Osteoblast (primary cell): ENCODE data around the gene RAB24. TPM values are rescaled to one million over a fixed set of nuclear protein-coding genes. Genes with fewer than 3 reads are reported as not detected.

Experiments used
- DNase-seq: peaks from one replicate; pipeline ENCODE4 v3.0.0; 2011; ENCODE audit warnings: low spot score, mixed read lengths; ENCODE audit not compliant: insufficient read length; ENCODE audit errors: missing footprints
- H2AFZ ChIP-seq: 2 replicates; pipeline ENCODE4 v1.6.0; 2011; ENCODE audit warnings: mild to moderate bottlenecking, low read length
- H3K27ac ChIP-seq: 2 replicates; pipeline ENCODE4 v1.5.1; 2011; ENCODE audit warnings: mild to moderate bottlenecking, low read depth, low read length, moderate library complexity
- H3K27me3 ChIP-seq: 2 replicates; pipeline ENCODE4 v1.6.0; 2012; ENCODE audit warnings: mild to moderate bottlenecking, control low read depth, inconsistent platforms, low read length, moderate library complexity; ENCODE audit not compliant: insufficient read depth
- H3K36me3 ChIP-seq: 2 replicates; pipeline ENCODE4 v1.5.1; 2011; ENCODE audit warnings: mild to moderate bottlenecking, low read length, control low read depth, moderate library complexity; ENCODE audit not compliant: insufficient read depth
- H3K4me1 ChIP-seq: 2 replicates; pipeline ENCODE4 v1.5.1; 2011; ENCODE audit warnings: mild to moderate bottlenecking, low read length, control low read depth, moderate library complexity; ENCODE audit not compliant: insufficient read depth
- H3K4me2 ChIP-seq: 2 replicates; pipeline ENCODE4 v1.6.0; 2011; ENCODE audit warnings: mild to moderate bottlenecking, low read length; ENCODE audit not compliant: insufficient read depth
- H3K4me3 ChIP-seq: fragments of 200-600 bp; sonication (generic); 3 replicates; pipeline ENCODE4 v1.5.1; 2012; ENCODE audit warnings: mild to moderate bottlenecking, low read length, inconsistent platforms; ENCODE audit not compliant: insufficient read depth
- H3K79me2 ChIP-seq: 2 replicates; pipeline ENCODE4 v1.6.0; 2012; ENCODE audit warnings: mild to moderate bottlenecking, low read length, control low read depth, inconsistent platforms; ENCODE audit not compliant: insufficient read depth
- H3K9me3 ChIP-seq: 2 replicates; pipeline ENCODE4 v1.5.1; 2011; ENCODE audit warnings: low read depth, low read length, control low read depth
- H4K20me1 ChIP-seq: 2 replicates; pipeline ENCODE4 v1.6.0; 2012; ENCODE audit warnings: mild to moderate bottlenecking, low read length, control low read depth; ENCODE audit not compliant: insufficient read depth
- CTCF ChIP-seq: IDR thresholded peaks from 2 replicates; pipeline ENCODE4 v1.5.1; 2011; ENCODE audit warnings: mild to moderate bottlenecking, low read depth, low read length, moderate library complexity; ENCODE audit errors: extremely low read depth
- total RNA-seq: library from RNA; depleted of rRNA; stranded (reverse); fragments of >200 nt; gene quantifications from 2 replicates; pipeline ENCODE4 v1.2.3, GENCODE V29; 2012

RAB24 gene
- total RNA-seq, 1 donor, result 22.8 TPM

- Histone ChIP-seq H2AFZ (no peak overlapping the region), H3K9me3 (no peaks in the 10 kb centered on the region), H3K79me2 (peaks cover 59% of the 10 kb centered on the region), H3K4me3 (peak overlapping the region; percentile 91), H3K27me3 (no peaks in the 10 kb centered on the region), H4K20me1 (peaks cover 25% of the 10 kb centered on the region), H3K36me3 (peaks cover 59% of the 10 kb centered on the region), H3K27ac (peak overlapping the region; percentile 58), H3K4me2 (peak overlapping the region; percentile 93), H3K4me1 (peaks cover 21% of the 10 kb centered on the region)
- peak; percentile 94 for DNase-seq
- TF ChIP-seq CTCF, result peak; percentile 19
Measured at GRCh38 chr5:177302354-177303110, 987 bp downstream of the RAB24 start.

GRCh38 chr5:177301503-177302165 is 1.9 kb downstream of the RAB24 start:
- DNase-seq, result peak; percentile 82
- Histone ChIP-seq H3K4me1 (peaks cover 21% of the 10 kb centered on the region), H3K4me3 (no peak overlapping the region), H3K27me3 (no peaks in the 10 kb centered on the region), H2AFZ (no peak overlapping the region), H3K79me2 (peaks cover 55% of the 10 kb centered on the region), H3K27ac (no peak overlapping the region), H3K9me3 (no peaks in the 10 kb centered on the region), H4K20me1 (peaks cover 25% of the 10 kb centered on the region), H3K36me3 (peaks cover 52% of the 10 kb centered on the region), H3K4me2 (peak overlapping the region; percentile 93)
- no peak for TF ChIP-seq CTCF

- peaks cover 21% of the 10 kb centered on the region for H3K4me1 ChIP-seq
- no peak overlapping the region for H2AFZ ChIP-seq
- H3K4me3 ChIP-seq, result no peak overlapping the region
- no peak overlapping the region for H3K4me2 ChIP-seq
- H3K79me2 ChIP-seq, result peaks cover 51% of the 10 kb centered on the region
- no peaks in the 10 kb centered on the region for H3K9me3 ChIP-seq
- DNase-seq, result no peak
- peaks cover 52% of the 10 kb centered on the region for H3K36me3 ChIP-seq
- peaks cover 23% of the 10 kb centered on the region for H4K20me1 ChIP-seq
- no peak overlapping the region for H3K27ac ChIP-seq
- H3K27me3 ChIP-seq, result no peaks in the 10 kb centered on the region
- TF ChIP-seq CTCF, result no peak
Measured at GRCh38 chr5:177300951-177301350, 2.6 kb downstream of the RAB24 start.

GRCh38 chr5:177300236-177300880 is 3.2 kb downstream of the RAB24 start:
- peaks cover 21% of the 10 kb centered on the region for H3K4me1 ChIP-seq
- no peak overlapping the region for H2AFZ ChIP-seq
- DNase-seq, result peak; percentile 91
- H3K79me2 ChIP-seq, result peaks cover 46% of the 10 kb centered on the region
- no peak for TF ChIP-seq CTCF
- H3K27me3 ChIP-seq, result no peaks in the 10 kb centered on the region
- H3K9me3 ChIP-seq, result no peaks in the 10 kb centered on the region
- H3K27ac ChIP-seq, result peak overlapping the region; percentile 21
- peaks cover 52% of the 10 kb centered on the region for H3K36me3 ChIP-seq
- no peak overlapping the region for H3K4me3 ChIP-seq
- no peak overlapping the region for H3K4me2 ChIP-seq
- peaks cover 20% of the 10 kb centered on the region for H4K20me1 ChIP-seq
